GM19035 (cell line): Measurements from ENCODE around the gene LGALS1.
"Not testable (repeated sequence)": the region's sequence is repeated elsewhere in the genome, so short reads cannot be mapped to it uniquely, and the experiment has no call there.

Experiments
- ATAC-seq: cut with Tn5 transposase; IDR thresholded peaks from one replicate; pipeline ENCODE4 v1.9.1; 2021; ENCODE audit not compliant: unreplicated experiment

LGALS1 gene

DNA sequence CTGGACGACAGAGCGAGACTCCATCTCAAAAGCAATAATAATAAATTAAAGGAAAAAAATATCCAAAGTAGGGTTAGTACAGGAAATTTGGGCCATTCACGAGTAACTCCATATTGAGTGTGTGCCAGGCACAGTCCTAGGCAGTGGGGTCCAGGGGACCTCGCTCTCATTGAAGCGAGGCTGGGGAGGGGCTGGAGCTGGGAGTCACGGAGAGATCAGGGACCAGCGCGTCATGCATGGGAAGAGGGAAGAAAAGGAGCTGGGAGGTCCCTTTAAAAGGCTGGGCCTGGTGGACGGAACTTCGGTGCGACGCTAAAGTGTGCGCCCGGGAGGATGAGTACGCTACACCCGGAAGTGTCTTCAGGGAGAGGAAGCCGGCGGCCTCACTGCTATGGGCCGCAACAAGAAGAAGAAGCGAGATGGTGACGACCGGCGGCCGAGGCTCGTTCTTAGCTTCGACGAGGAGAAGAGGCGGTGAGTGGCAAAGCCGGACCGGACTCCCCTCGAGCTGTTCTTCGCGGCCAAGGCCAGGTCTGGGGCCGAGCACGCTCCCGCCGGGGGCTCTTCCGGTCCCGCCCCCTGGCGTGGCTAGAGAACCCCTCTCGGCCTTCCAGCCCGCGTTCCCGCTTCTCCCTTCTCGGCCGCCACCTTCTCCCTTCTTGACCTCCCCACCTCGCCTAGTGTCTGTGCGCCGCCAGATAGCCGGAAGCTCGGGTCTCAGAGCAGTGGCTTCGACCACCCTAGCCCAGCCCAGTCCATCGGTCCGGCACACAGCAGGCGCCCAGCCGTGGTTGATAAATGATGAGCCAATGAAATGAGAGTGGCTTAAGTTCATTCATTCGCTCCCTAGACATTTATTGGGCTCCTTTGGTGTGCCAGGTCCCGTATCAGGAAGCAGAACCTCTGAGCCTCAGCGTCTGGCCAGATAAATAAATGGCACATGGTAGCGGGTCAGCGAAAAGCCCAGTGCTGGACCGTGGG is 10.9 kb downstream of the LGALS1 start, which contains the start of gene NOL12:
Gene NOL12 (plus strand): TSS at position 342 of the 981 bp plus-strand sequence. CDS start 50 bp downstream, at position 392.
- ATAC-seq = peak; percentile 92

DNA sequence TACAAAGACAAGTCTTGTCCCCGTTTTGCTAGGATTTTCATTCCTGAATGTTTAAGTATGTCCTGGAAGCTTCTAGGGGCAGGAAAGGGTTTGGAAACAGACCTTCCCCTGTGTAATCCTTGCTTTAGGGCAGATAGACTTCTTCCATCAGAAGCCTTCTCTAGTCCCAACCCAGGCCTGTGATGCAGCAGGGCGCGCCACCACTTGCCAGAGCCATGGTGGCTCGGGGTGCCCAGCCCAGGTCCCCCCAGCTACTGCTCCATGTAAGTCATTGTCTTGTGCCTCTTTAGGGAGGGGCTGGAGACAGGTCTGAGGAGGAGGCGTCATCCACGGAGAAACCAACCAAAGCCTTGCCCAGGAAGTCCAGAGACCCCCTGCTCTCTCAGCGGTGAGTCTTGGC is 15.0 kb downstream of the LGALS1 start:
- ATAC-seq = no peak

DNA sequence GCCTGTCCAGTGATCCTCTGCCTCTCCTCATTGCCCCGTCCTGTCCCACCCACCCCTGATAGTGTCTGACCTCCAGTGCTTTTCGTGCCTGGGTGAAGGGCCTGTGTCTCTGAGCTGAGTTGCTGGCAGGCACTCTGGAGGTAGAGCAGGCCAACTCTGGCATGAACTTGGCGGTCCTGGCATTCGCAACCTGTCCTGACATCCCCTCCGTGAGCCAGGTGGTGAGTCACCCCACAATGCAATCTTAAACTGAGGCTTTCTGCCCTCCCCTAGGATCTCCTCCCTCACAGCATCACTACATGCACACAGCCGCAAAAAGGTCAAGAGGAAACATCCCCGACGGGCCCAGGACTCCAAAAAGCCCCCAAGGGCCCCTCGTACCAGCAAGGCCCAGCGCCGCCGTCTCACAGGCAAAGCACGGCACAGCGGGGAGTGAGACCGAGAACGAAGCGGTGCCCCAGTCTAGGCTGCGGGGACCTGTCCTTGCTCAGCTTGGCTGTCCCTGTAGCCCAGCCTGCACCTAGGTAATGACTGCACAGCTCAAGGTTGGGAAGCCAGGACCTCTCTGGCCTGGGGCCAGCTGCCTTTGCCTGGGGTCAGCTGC is 15.6 kb downstream of the LGALS1 start:
- ATAC-seq = no peak

DNA sequence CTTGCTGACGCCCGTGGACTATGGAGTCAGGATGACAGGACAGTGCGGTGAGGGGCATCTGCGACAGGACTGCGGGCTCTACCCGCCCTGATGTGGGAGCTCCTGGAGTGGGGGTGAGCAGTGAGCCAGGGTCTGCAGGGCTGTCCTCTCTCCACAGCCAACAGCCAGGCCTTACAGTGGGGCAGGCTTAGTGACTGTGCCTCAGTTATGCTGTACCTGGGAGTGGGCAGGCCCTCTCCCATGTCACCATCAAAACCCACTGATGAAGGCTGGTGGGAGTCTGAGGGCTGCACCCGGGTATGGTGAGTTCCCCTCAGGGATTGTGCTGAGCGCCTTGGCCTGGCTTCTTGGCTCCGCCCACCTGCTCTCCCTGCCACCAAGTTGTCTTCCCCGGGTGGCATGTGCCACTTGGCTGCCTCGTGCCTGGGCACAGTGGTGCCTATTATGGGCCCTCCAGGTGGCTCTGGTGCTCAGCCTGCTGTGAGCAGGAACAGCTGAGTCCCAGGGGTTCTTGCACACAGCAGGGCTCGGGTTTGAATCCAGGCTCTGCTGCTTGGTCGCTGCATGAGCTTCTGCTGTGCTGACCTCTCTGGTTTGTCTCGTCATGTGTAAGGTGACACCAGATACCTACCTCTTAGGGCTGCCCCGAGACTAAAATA is 17.3 kb downstream of the LGALS1 start:
- ATAC-seq = no peak

DNA sequence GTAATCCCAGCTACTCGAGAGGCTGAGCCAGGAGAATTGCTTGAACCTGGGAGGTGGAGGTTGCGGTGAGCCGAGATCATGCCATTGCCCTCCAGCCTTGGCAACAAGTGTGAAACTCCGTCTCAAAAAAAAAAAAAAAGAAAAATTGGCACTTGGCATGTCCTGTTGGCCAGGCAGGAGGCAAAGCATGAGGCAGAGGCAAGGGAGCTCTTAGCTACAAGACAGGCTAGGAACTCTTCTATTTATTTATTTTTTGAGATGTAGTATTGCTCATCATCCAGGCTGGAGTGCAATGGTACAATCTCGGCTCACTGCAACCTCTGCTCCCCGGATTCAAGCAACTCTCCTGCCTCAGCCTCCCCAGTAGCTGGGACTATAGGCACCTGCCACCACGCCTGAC is 18.7 kb downstream of the LGALS1 start:
- not testable (repeated sequence) for ATAC-seq

DNA sequence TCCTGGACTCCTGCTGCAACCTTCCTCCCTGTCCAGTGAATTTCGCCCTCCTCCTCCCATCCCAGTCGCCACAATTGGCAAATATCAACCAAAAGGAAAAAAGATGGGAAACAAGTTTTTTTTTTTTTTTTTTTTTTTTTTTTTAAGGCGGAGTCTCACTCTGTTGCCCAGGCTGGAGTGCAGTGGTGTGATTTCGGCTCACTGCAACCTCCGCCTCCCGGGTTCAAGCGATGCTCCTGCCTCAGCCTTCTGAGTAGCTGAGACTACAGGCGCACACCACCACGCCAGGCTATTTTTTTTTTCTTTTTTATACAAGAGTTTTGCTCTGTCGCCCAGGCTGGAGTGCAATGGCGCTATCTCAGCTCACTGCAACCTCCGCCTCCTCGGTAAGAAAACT is 20.8 kb downstream of the LGALS1 start:
- ATAC-seq = not testable (repeated sequence)

DNA sequence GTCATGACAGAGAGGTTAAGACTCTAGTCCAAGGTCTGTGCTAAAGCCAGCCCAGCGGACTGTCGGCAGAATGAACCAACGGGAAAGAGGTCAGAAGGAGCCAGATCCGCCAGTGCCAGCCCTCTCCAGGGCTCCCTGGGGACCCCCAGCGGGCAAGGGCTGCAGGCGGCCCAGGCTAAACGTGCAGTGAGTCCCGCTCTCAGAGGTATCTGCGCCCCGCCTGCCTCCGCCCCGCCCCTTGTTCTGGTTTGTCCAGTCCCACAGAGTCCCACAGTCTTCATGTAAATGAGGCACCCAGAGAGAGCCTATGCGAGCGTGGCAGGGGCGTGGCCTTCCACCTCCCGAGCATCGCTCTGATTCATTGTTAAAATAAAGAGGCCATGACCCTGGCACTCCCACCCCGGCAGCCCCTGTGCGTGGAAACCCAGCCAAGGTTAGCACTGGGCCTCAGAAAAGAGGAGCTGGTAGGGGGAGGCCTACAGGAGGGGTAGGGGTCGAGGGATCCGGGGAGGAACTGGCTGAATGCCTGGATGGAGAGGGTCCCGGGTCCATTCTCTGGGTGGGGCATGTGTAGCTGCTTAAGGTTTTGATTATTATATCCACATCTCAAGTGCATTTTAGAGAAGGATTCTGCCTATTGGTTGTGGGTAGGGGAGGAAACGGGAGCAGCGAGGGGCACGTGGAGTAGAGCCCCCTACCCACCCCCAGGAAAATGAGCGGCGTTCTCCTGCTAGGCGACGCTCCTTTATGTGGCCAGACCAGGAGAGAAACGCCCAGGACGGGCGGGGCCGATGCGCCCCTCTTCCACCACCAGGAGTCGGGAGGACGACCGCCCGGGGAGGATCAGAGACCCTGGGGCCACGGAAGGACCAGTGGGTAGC is 21.5 kb downstream of the LGALS1 start, which contains the start of gene TRIOBP:
Gene TRIOBP (plus strand): TSS at position 392 of the 881 bp plus-strand sequence. CDS start 4,318 bp downstream, outside the sequence.
- ATAC-seq = no peak

DNA sequence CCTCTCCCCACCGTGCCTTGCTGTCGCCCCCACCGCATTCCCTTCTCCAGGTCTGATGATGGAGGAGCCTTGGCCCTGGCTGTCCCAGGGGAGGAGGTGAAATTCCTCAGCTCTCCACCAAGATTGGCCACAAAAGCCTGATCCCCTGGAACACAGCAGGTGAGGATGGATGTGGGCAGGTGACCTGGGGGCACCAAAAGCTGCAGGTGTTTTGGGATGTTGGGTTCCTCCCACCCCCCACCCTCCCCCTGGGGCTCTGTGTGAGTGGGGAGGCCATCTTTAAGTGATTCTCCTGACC is 22.1 kb downstream of the LGALS1 start:
- no peak for ATAC-seq

DNA sequence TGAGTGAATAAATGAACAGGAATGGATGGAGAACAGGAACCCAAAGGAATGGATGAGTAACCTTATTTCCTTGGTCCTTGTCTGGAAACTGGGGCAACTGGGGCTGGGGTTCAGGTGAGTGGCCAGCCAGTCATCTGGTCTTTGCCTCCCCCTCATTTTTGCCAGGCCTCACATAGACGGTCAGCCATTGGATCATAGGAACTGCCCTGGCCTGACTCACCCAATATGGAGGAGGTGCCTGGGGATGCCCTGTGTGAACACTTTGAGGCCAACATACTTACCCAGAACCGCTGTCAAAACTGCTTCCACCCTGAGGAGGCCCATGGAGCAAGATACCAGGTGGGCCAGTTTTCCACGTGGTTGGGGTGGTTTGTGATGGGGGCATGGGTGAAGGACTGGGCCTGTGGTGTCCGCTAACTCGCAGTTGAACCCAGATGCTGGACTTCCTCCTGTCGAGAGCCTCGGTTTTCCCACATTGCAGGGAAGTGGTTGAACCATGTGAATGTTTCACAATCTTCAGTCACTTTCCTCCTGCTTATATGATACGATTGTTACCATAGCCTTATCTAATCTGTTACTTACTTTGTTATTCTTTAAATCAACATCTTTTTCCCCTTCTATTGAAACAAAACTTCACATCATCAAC is 25.8 kb downstream of the LGALS1 start:
- ATAC-seq = no peak

DNA sequence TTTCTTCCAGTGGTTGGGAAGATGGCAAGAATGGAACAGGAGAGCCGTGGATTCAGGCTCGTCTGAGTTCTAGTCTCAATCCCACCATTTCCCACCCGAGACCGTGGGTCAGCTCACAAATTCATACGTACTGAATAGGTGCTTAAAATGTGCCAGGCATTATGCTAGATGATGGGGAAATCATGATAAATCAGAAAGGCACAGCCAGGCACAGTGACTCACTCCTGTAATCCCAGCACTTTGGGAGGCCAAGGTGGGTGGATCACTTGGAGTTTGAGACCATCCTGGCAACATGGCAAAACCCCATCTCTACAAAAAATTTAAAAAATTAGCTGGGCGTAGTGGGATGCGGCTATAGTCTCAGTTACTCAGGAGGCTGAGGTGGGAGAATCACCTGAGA is 28.5 kb downstream of the LGALS1 start:
- no peak for ATAC-seq

DNA sequence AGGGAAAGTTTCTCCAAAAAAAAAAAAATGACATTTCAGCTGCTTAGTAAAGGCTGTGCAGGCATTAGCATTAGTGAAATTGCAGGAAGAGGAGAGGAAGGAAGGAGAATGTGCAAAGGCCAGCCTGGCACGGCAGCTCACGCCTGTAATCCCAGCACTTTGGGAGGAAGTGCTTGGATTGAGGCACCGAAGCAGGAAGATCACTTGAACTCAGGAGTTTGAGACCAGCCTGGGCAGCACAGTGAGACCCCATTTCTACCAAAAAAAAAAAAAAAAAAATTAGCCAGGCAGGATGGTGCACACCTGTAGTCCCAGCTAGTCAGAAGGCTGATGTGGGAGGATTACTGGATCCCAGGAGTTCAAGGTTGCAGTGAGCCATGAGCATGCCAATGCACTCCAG is 29.2 kb downstream of the LGALS1 start:
- no peak for ATAC-seq

DNA sequence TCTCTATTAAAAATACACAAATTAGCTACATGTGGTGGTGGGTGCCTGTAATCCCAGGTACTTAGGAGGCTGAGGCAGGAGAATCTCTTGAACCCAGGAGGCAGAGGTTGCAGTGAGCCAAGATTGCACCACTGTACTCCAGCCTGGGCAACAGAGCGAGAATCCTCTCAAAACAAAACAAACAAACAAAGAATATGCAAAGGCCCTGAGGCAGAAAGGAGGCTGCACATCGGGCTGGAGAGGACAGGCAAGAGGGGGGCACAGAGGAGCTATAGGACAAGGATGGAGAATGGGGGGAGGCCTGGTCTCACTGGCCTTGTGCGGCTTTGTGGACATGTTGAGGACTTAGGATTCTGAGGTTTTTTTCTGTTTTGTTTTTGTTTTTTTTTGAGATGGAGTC is 29.8 kb downstream of the LGALS1 start:
- ATAC-seq = no peak

DNA sequence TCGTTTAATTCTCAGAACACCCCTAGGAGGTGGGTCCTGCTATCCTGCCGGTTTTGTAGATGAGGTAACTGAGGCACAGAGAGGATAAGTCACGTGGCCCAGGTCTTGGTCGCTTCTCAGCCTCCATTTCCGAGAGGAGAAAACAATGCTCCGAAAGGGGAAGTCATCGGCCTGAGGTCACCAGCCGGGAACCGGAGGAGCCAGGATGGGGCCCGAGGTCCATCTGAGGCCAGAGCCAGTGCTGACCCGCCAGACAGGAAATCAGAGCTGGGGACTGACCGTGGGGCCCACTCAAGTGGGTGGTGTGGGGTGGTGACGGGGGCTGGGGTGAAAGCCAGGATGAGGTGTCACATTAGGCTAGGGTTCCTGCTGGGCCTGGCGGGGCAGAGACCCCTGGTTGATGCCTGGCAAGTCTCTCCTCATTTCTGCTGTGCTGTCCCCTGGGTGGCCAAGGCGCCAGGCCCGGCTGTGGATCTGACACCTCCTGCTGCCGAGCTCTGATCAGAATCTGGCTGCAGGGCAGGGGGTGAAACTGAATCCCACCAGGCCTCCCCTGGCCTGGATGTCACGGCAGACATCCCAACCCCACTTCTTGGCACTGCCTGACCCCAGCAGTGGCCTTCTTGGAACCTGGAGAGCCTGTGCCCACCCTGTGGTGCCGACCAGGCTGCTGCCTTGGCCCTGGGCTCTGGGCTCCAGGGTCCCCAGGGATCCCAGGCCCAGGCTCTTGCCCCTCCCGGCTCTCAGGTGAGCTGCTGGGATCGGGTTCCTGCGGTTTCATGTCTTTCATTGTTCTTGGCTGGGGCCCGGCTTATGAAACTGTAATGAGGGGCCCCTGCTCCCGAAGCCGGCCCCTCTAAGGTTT is 33.4 kb downstream of the LGALS1 start:
- ATAC-seq = no peak

DNA sequence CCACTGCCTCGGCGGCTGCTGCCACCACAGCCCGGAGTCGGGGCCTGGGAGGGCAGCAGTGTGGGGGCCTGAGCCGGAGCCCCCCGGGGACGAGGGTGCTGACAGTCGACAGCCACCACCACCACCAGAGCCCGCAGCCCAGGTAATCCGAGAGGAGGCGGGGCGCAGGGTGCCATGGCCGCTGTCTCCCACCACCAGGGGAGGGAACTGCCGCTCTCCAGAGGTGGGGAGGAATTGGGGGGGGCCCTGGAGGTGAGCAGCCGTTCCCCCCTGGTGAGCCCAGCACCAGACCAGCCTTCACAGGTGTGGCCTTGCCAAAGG is 34.0 kb downstream of the LGALS1 start:
- ATAC-seq = no peak

DNA sequence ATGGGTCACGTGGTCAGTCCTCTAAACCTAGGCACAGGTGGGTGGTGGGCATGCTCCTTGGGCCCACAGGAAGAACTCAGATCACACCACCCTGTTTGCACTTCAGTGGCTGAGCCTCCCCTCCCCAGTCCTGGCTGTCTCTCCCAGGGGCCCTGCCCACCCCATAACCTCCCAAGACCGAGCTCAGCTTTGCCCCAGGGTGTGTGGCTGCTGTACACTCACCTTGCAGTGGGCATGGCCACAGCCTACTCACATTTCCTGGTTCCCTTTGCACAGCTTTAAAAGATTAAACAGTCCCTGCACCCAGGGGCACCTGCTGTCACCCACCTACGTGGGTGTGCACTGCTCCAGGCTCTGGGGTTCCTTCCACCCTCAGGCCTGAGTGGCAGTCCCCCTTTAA is 35.2 kb downstream of the LGALS1 start:
- ATAC-seq = no peak

DNA sequence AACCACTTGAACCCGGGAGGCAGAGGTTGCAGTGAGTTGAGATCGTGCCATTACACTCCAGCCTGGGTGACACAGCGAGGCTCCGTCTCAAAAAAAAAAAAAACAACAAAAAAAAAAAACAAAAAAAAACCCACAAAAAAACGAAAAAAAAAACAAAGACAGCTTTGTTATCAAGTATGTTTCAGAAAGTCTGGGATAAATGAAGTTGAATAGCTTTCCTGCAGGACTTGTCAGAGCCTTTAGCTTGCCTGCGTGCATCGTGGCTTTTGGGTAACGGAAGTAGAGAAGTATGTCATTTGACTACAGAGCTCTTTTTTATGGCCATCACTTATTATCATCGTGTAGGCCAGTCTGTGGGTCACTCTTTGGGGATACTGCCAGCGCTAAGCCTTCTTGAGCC is 36.1 kb downstream of the LGALS1 start:
- ATAC-seq = no peak

DNA sequence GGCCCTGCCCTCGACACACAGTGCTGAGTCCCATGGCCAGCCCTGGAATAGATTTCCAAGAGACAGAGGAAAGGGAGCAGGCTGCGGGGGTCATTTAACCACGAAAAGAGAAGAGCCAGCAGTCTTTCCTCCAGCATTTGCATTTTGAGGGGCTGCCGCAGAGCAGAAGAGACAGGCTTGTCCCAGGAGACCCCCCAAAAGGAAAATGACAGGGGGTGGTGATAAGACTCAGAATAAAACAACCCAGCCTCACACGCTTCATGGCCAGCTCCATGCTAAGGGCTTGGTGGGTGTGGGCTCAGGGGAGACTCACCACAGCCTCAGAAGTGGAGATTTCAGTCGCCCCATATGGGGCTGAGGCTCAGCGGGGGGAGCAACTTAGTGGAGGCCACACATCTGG is 38.3 kb downstream of the LGALS1 start:
- no peak for ATAC-seq

DNA sequence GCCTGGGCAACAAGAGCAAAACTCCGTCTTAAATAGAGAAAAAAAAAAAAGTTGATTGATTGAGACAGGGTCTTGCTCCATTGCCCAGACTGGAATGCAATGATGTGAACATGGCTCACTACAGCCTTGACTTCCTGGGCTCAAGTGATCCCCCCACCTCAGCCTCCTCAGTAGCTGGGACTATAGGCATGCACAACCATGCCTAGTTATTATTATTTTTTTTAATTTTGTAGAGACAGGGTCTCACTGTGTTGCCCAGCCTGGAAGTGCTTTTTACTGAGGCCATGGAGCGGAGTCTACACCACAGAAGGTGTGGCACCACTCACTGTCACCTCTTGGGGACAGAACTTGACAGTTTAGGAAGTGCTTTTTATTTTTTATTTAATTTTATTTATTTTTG is 39.2 kb downstream of the LGALS1 start:
- no peak for ATAC-seq

DNA sequence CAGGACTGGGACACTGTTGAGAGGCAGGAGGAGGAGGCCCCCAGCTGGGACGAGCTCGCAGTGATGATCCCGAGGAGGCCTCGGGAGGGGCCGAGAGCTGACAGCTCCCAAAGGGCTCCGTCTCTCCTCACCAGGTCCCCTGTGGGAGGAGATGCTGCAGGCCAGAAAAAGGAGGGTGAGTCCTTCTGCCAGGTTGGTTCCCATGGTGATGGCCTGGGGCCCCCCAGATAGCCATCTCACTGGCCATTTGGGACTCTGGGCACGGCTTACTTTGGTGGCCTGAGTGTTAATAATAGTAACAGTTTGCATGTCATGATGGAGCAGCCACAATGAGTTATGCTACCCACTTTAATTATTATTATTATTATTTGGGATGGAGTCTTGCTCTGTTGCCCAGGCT is 40.3 kb downstream of the LGALS1 start:
- no peak for ATAC-seq

DNA sequence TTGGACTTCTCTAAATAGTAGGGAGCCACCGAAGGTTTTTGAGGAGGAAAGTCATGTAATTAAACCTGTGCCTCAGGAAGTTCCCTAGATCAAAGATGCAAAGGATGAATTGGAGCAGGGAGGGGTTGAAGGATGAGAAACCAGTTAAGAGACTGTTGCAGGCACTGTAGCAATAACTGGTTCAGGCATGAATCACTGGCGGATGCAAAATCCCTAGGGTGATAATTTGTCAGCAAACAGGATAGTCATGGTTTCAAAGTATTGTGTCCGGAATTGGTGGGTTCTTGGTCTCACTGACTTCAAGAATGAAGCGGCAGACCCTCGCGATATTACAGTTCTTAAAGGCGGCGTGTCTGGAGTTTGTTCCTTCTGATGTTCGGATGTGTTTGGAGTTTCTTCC is 41.3 kb downstream of the LGALS1 start:
- ATAC-seq = no peak
